Measurements from ENCODE around the gene CISH.

Gene CISH

DNA sequence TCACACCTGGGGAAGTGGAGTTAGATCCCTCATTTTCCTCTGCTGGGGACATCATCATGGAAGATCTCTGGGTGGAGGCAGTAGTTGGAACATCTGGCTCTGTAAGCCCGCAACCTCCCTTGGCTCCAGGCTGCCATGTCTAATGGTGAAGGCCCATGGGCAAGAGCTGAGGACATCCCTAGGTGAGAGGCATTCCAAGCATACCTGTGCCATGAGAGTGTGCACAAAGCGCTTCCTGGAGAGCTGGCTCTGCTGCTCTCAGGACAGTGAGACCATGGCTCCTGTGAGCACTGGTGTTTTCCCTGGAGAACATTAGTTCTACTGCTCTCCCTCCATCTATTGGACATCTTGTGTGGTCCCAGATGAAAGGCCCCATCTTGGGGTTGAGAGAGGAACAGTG lies 13.1 kb upstream of the CISH start:
- H3K79me2 ChIP-seq (ENCODE audit: insufficient read depth, low read length): no peaks in the 10 kb centered on the region
- H3K4me2 ChIP-seq (ENCODE audit: low read depth, low read length, poor library complexity, severe bottlenecking): no peak overlapping the region
- TF ChIP-seq EZH2phosphoT487 (conservative IDR thresholded peaks at IDR 0.05; ENCODE audit: low read length) (no peak), CTCF (IDR thresholded peaks at IDR 0.05; ENCODE audit: insufficient read depth, low read length, poor library complexity, severe bottlenecking) (no peak)
- H3K27ac ChIP-seq (ENCODE audit: low read depth, low read length): no peak overlapping the region
- H2AFZ ChIP-seq (ENCODE audit: low read depth, low read length, severe bottlenecking): no peak overlapping the region
- H4K20me1 ChIP-seq (ENCODE audit: low read depth, low read length): no peaks in the 10 kb centered on the region
- H3K9ac ChIP-seq (ENCODE audit: low read length): no peak overlapping the region
- H3K27me3 ChIP-seq (ENCODE audit: low read length): no peaks in the 10 kb centered on the region
- no peaks in the 10 kb centered on the region for H3F3A ChIP-seq (ENCODE audit: insufficient read depth)
- H3K9me2 ChIP-seq (replicated peaks; ENCODE audit: insufficient read depth, low read length): no peaks in the 10 kb centered on the region
- no peaks in the 10 kb centered on the region for H3K36me3 ChIP-seq (ENCODE audit: low read length)
- H3K9me3 ChIP-seq (ENCODE audit: insufficient read depth, low read length): no peaks in the 10 kb centered on the region
- H3K4me3 ChIP-seq (ENCODE audit: insufficient read depth, low read length, poor library complexity, severe bottlenecking): no peak overlapping the region

DNA sequence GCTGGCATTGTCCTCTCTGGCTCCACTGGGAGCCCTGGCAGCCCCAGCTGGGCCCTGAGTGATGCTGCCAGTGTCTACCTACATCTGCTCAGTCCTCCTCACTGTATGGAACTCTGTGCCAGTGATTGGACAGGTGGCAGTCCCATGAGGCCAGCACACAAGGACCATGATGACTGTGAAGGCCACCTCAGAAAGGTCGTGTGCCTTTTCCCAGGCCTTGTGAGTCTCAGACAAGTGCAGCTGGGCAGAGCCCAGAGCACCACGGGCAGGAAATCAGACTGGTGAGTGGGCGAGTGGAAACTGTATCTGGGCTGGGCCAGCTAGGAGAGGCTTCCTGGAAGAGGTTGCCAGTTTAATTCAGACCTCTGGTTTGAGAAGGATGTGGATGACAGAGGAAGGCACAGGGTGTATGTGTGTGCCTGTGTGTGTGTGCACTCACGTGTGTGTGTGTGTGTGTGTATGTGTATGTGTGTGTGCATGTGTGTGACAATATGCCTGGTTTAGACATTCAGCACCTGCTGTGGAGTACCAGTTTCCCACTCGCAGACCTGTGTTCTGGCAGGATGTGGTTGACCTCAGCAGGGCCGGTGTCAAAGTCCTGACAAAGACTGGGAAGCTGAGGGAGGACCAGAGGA lies 12.4 kb upstream of the CISH start:
- Histone ChIP-seq H3K9me2 (replicated peaks; ENCODE audit: insufficient read depth, low read length) (no peaks in the 10 kb centered on the region), H3F3A (ENCODE audit: insufficient read depth) (no peaks in the 10 kb centered on the region), H3K27ac (ENCODE audit: low read depth, low read length) (no peak overlapping the region), H3K9ac (ENCODE audit: low read length) (no peak overlapping the region), H3K27me3 (ENCODE audit: low read length) (no peaks in the 10 kb centered on the region), H2AFZ (ENCODE audit: low read depth, low read length, severe bottlenecking) (no peak overlapping the region), H3K9me3 (ENCODE audit: insufficient read depth, low read length) (no peaks in the 10 kb centered on the region), H3K79me2 (ENCODE audit: insufficient read depth, low read length) (no peaks in the 10 kb centered on the region), H3K4me2 (ENCODE audit: low read depth, low read length, poor library complexity, severe bottlenecking) (no peak overlapping the region), H3K4me3 (ENCODE audit: insufficient read depth, low read length, poor library complexity, severe bottlenecking) (no peak overlapping the region), H4K20me1 (ENCODE audit: low read depth, low read length) (no peaks in the 10 kb centered on the region), H3K36me3 (ENCODE audit: low read length) (no peaks in the 10 kb centered on the region)
- TF ChIP-seq CTCF (IDR thresholded peaks at IDR 0.05; ENCODE audit: insufficient read depth, low read length, poor library complexity, severe bottlenecking): no peak
- TF ChIP-seq EZH2phosphoT487 (conservative IDR thresholded peaks at IDR 0.05; ENCODE audit: low read length): no peak

DNA sequence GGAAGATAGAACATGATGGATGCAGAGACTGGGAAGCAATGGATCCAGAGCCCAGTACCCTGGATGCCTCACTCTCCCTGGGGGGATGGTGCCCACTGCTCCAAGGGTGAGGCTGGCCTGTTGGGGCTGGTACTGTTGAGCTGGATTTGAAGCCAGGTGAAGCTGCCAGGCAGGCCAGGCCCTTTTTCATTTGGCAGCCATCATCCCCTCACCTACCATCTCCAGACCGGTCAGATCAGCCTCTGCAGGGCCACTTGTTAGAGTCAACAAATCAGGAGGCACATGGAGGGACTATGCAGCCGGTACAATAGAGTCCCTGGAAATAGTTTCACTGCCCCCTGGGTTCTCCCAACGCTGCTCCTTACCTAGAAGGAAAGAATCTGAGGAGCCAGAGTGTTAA lies 11.3 kb upstream of the CISH start:
- no peaks in the 10 kb centered on the region for H3K9me3 ChIP-seq (ENCODE audit: insufficient read depth, low read length)
- H3K27me3 ChIP-seq (ENCODE audit: low read length): no peaks in the 10 kb centered on the region
- no peak overlapping the region for H3K4me2 ChIP-seq (ENCODE audit: low read depth, low read length, poor library complexity, severe bottlenecking)
- H3K9ac ChIP-seq (ENCODE audit: low read length): no peak overlapping the region
- H3K4me3 ChIP-seq (ENCODE audit: insufficient read depth, low read length, poor library complexity, severe bottlenecking): no peak overlapping the region
- TF ChIP-seq CTCF (IDR thresholded peaks at IDR 0.05; ENCODE audit: insufficient read depth, low read length, poor library complexity, severe bottlenecking) (no peak), EZH2phosphoT487 (conservative IDR thresholded peaks at IDR 0.05; ENCODE audit: low read length) (no peak)
- no peaks in the 10 kb centered on the region for H3K36me3 ChIP-seq (ENCODE audit: low read length)
- no peak overlapping the region for H3K27ac ChIP-seq (ENCODE audit: low read depth, low read length)
- no peaks in the 10 kb centered on the region for H3K9me2 ChIP-seq (replicated peaks; ENCODE audit: insufficient read depth, low read length)
- H3F3A ChIP-seq (ENCODE audit: insufficient read depth): no peaks in the 10 kb centered on the region
- H2AFZ ChIP-seq (ENCODE audit: low read depth, low read length, severe bottlenecking): no peak overlapping the region
- no peaks in the 10 kb centered on the region for H3K79me2 ChIP-seq (ENCODE audit: insufficient read depth, low read length)
- no peaks in the 10 kb centered on the region for H4K20me1 ChIP-seq (ENCODE audit: low read depth, low read length)
